Sigmoid colon (tissue), 4 donors: ENCODE measurements around the gene GK.

Experiments
- EP300 ChIP-seq, 4 donors: sonication (generic); formaldehyde crosslinking; IDR thresholded peaks; one replicate each; pipeline ENCODE4 v1.6.1; 2017; ENCODE audit warnings: antibody characterized with exemption in 4 of 4
- POLR2A ChIP-seq, 2 donors: fragments of 450-650 bp; IDR thresholded peaks; one replicate each; pipeline ENCODE4 v1.6.1; 2016; ENCODE audit warnings: antibody characterized with exemption in 2 of 2, mild to moderate bottlenecking in 2 of 2, moderate library complexity in 2 of 2
- POLR2AphosphoS5 ChIP-seq, 4 donors: sonication (generic); formaldehyde crosslinking; IDR thresholded peaks; one replicate each; pipeline ENCODE4 v1.6.1; 2017; ENCODE audit warnings: antibody characterized with exemption in 4 of 4
- TF ChIP-seq, protein P1 (sequence below), 4 experiments: fragments of 450-650 bp in 3 of 4; fragments of 200-600 bp in 1 of 4; IDR thresholded peaks; one replicate each; pipeline ENCODE4 v1.5.1; 2016 to 2019; ENCODE audit warnings: antibody characterized with exemption in 4 of 4, mild to moderate bottlenecking in 3 of 4, moderate library complexity in 2 of 4

DNA sequence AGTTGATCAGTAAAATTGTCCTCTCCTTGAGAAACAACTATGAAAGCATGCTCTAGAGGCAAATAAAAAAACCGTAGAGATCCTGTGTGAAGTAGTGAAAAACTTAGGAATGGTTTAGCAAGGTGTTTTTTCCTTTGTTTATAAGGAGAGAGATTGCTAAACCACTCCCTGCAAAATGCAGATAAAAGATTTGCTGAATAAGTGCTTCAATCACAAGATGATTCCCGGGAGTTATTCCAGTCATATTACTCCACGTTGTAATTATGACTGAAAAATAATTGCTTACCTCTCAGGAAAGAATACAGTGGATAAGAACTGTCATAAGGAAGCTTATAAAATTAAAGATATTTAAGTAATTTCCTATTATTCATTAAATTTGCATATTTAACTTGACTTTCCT is 2.8 kb downstream of the GK start:
- TF ChIP-seq, protein P1, sequence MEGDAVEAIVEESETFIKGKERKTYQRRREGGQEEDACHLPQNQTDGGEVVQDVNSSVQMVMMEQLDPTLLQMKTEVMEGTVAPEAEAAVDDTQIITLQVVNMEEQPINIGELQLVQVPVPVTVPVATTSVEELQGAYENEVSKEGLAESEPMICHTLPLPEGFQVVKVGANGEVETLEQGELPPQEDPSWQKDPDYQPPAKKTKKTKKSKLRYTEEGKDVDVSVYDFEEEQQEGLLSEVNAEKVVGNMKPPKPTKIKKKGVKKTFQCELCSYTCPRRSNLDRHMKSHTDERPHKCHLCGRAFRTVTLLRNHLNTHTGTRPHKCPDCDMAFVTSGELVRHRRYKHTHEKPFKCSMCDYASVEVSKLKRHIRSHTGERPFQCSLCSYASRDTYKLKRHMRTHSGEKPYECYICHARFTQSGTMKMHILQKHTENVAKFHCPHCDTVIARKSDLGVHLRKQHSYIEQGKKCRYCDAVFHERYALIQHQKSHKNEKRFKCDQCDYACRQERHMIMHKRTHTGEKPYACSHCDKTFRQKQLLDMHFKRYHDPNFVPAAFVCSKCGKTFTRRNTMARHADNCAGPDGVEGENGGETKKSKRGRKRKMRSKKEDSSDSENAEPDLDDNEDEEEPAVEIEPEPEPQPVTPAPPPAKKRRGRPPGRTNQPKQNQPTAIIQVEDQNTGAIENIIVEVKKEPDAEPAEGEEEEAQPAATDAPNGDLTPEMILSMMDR (IDR thresholded peaks at IDR 0.05): no peak
- TF ChIP-seq POLR2A (IDR thresholded peaks at IDR 0.05) (no peak), EP300 (IDR thresholded peaks at IDR 0.05) (no peak), POLR2AphosphoS5 (IDR thresholded peaks at IDR 0.05) (no peak)
